ENCODE measurements around the gene AZU1.

DNA sequence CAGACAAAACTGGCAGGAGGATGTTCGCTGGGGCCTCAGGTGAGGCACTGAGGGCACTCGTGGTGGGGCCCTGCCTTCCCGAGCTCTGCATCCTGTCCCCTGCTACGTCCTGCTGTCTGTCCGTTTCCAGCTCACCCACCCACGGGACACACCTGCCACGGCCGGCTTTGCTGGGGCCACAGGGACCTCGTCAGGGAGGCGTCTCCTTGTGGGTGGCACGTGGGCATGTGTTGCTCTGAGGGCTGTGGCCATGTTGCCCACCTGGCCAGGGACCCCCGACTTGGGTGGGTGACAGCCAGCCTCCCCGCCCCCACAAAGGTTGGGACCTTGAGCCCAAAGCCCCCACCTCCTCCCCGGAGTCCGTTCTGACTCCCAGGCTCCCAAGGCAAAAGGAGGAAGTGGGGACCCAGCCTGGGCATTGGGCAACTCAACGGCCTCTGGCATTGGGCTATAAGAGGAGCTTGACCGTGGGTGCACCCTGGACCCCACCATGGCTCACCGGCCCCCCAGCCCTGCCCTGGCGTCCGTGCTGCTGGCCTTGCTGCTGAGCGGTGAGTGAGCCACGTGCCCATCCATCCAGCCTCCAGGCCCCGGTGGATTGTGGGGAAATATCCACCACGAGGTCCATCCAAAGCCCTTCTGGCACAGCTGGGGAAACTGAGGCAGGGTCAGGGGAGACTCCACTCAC, 13.0 kb downstream of the AZU1 start, which contains the start of gene PRTN3:
- TF ChIP-seq CTCF (IDR thresholded peaks at IDR 0.05) (no peak), POLR2A (IDR thresholded peaks at IDR 0.05) (no peak), POLR2AphosphoS5 (IDR thresholded peaks at IDR 0.05) (no peak)

Measured in gastroesophageal sphincter (tissue), 3 donors.